Astrocyte (in vitro differentiated cells and primary cell): ENCODE results near the gene BPIFB3. TPM values are rescaled to one million over a fixed set of nuclear protein-coding genes. Genes with fewer than 3 reads are reported as not detected.

ENCODE experiments used
- DNase-seq: peaks from one replicate; pipeline ENCODE4 v3.0.0-alpha.2; 2010; ENCODE audit warnings: low read depth
- FAIRE-seq: peaks from 2 replicates; lab custom pipeline; 2011; peaks lifted over from hg19 to GRCh38; lab: Jason Lieb, UNC
- H2AFZ ChIP-seq: 2 replicates; pipeline ENCODE4 v1.6.0; 2012; ENCODE audit warnings: low read depth, low read length, inconsistent platforms
- H3K27ac ChIP-seq: 2 replicates; pipeline ENCODE4 v1.5.1; 2011; ENCODE audit warnings: low read depth, low read length, inconsistent platforms
- H3K27me3 ChIP-seq: 2 replicates; pipeline ENCODE4 v1.6.0; 2011; ENCODE audit warnings: low read length, inconsistent platforms; ENCODE audit not compliant: insufficient read depth
- H3K36me3 ChIP-seq: 2 replicates; pipeline ENCODE4 v1.5.1; 2011; ENCODE audit warnings: low read length, inconsistent platforms; ENCODE audit not compliant: insufficient read depth
- H3K4me1 ChIP-seq: 2 replicates; pipeline ENCODE4 v1.5.1; 2011; ENCODE audit warnings: low read length, inconsistent platforms; ENCODE audit not compliant: insufficient read depth
- H3K4me2 ChIP-seq: 2 replicates; pipeline ENCODE4 v1.6.0; 2012; ENCODE audit warnings: low read length, inconsistent platforms
- H3K4me3 ChIP-seq: 2 replicates; pipeline ENCODE4 v1.5.1; 2011; ENCODE audit warnings: low read depth, mild to moderate bottlenecking, low read length, inconsistent platforms; ENCODE audit not compliant: insufficient read depth
- H3K79me2 ChIP-seq: 2 replicates; pipeline ENCODE4 v1.6.0; 2012; ENCODE audit warnings: mild to moderate bottlenecking, low read length, inconsistent platforms; ENCODE audit not compliant: insufficient read depth
- H3K9ac ChIP-seq: 2 replicates; pipeline ENCODE4 v1.6.0; 2012; ENCODE audit warnings: mild to moderate bottlenecking, low read length, inconsistent platforms
- H3K9me3 ChIP-seq: 2 replicates; pipeline ENCODE4 v1.5.1; 2012; ENCODE audit warnings: low read depth, mild to moderate bottlenecking, low read length, inconsistent platforms; ENCODE audit not compliant: insufficient read depth
- H4K20me1 ChIP-seq: 2 replicates; pipeline ENCODE4 v1.6.0; 2012; ENCODE audit warnings: low read length, inconsistent platforms; ENCODE audit not compliant: insufficient read depth
- H3K27ac Mint-ChIP-seq: one replicate; pipeline ENCODE4 v1.8.0; 2021; ENCODE audit warnings: mild to moderate bottlenecking, mixed read lengths; ENCODE audit not compliant: unreplicated experiment
- H3K27me3 Mint-ChIP-seq: one replicate; pipeline ENCODE4 v1.8.0; 2021; ENCODE audit warnings: low read depth, mixed read lengths; ENCODE audit not compliant: unreplicated experiment
- H3K36me3 Mint-ChIP-seq: one replicate; pipeline ENCODE4 v1.8.0; 2021; ENCODE audit warnings: low read depth, mixed read lengths; ENCODE audit not compliant: unreplicated experiment
- H3K4me1 Mint-ChIP-seq: one replicate; pipeline ENCODE4 v1.8.0; 2021; ENCODE audit warnings: low read depth, mixed read lengths; ENCODE audit not compliant: unreplicated experiment
- H3K4me3 Mint-ChIP-seq: one replicate; pipeline ENCODE4 v1.8.0; 2021; ENCODE audit warnings: mild to moderate bottlenecking, moderate library complexity, mixed read lengths; ENCODE audit not compliant: unreplicated experiment
- H3K9me3 Mint-ChIP-seq: one replicate; pipeline ENCODE4 v1.8.0; 2021; ENCODE audit warnings: mild to moderate bottlenecking, mixed read lengths; ENCODE audit not compliant: unreplicated experiment
- CTCF ChIP-seq: IDR thresholded peaks from 2 replicates; pipeline ENCODE4 v1.5.1; 2011; ENCODE audit warnings: low read depth, mild to moderate bottlenecking, inconsistent platforms, low read length, moderate library complexity; ENCODE audit not compliant: insufficient read depth
- EZH2 ChIP-seq: IDR thresholded peaks from 2 replicates; pipeline ENCODE4 v1.6.1; 2012; ENCODE audit warnings: mild to moderate bottlenecking, low read length, inconsistent platforms; ENCODE audit not compliant: insufficient read depth
- total RNA-seq: library from RNA; stranded (reverse); gene quantifications from 2 replicates; pipeline ENCODE4 v1.2.1, GENCODE V29; 2021

Gene BPIFB3
- total RNA-seq, 1 donor from 2014 or later = not detected

- peaks cover 13% of the 10 kb centered on the region for H3K9me3 Mint-ChIP-seq
Measured at GRCh38 chr20:33037456-33037855, 16.2 kb upstream of the BPIFB3 start.

GRCh38 chr20:33038243-33038642, 15.5 kb upstream of the BPIFB3 start:
- Histone ChIP-seq H3K4me3 (no peak overlapping the region), H3K79me2 (no peaks in the 10 kb centered on the region), H3K27me3 (no peaks in the 10 kb centered on the region), H3K27ac (no peak overlapping the region), H3K9me3 (no peaks in the 10 kb centered on the region), H4K20me1 (no peaks in the 10 kb centered on the region), H3K4me1 (no peaks in the 10 kb centered on the region), H2AFZ (no peak overlapping the region), H3K9ac (no peak overlapping the region), H3K36me3 (no peaks in the 10 kb centered on the region), H3K4me2 (no peak overlapping the region)
- no peaks in the 10 kb centered on the region for H3K4me1 Mint-ChIP-seq
- no peak for FAIRE-seq
- peaks cover 63% of the 10 kb centered on the region for H3K27me3 Mint-ChIP-seq
- peaks cover 13% of the 10 kb centered on the region for H3K9me3 Mint-ChIP-seq
- no peak for DNase-seq
- H3K27ac Mint-ChIP-seq = no peak overlapping the region
- H3K36me3 Mint-ChIP-seq = no peaks in the 10 kb centered on the region
- no peak overlapping the region for H3K4me3 Mint-ChIP-seq
- TF ChIP-seq CTCF (no peak), EZH2 (no peak)

More at GRCh38 chr20:33037456-33037855, 16.2 kb upstream of the BPIFB3 start:
- Histone ChIP-seq H3K36me3 (no peaks in the 10 kb centered on the region), H2AFZ (no peak overlapping the region), H4K20me1 (no peaks in the 10 kb centered on the region), H3K4me3 (no peak overlapping the region), H3K9me3 (no peaks in the 10 kb centered on the region), H3K4me2 (no peak overlapping the region), H3K27me3 (no peaks in the 10 kb centered on the region), H3K9ac (no peak overlapping the region), H3K27ac (no peak overlapping the region), H3K4me1 (no peaks in the 10 kb centered on the region), H3K79me2 (no peaks in the 10 kb centered on the region)
- DNase-seq (no peak), FAIRE-seq (no peak)
- TF ChIP-seq EZH2 = no peak
- TF ChIP-seq CTCF = no peak
- Mint-ChIP-seq H3K27me3 (peaks cover 71% of the 10 kb centered on the region), H3K36me3 (no peaks in the 10 kb centered on the region), H3K4me1 (no peaks in the 10 kb centered on the region), H3K27ac (no peak overlapping the region), H3K4me3 (no peak overlapping the region)

- H3K27ac Mint-ChIP-seq = no peak overlapping the region
- no peaks in the 10 kb centered on the region for H3K79me2 ChIP-seq
- TF ChIP-seq CTCF = no peak
- no peak for TF ChIP-seq EZH2
- H2AFZ ChIP-seq = no peak overlapping the region
- H3K9me3 ChIP-seq = no peaks in the 10 kb centered on the region
- H3K9me3 Mint-ChIP-seq = peaks cover 27% of the 10 kb centered on the region
- DNase-seq (no peak), FAIRE-seq (no peak)
- H3K27me3 ChIP-seq = no peaks in the 10 kb centered on the region
- H3K4me2 ChIP-seq = no peak overlapping the region
- no peaks in the 10 kb centered on the region for H3K36me3 Mint-ChIP-seq
- H3K9ac ChIP-seq = no peak overlapping the region
- H3K4me1 Mint-ChIP-seq = no peaks in the 10 kb centered on the region
- no peak overlapping the region for H3K4me3 Mint-ChIP-seq
- H3K27me3 Mint-ChIP-seq = peaks cover 42% of the 10 kb centered on the region
- no peaks in the 10 kb centered on the region for H4K20me1 ChIP-seq
- no peak overlapping the region for H3K27ac ChIP-seq
- no peaks in the 10 kb centered on the region for H3K4me1 ChIP-seq
- no peaks in the 10 kb centered on the region for H3K36me3 ChIP-seq
- no peak overlapping the region for H3K4me3 ChIP-seq
Measured at GRCh38 chr20:33042430-33042829, 11.3 kb upstream of the BPIFB3 start.
